HEK293 (cell line): ENCODE measurements around the gene LTBP1.
A peak's percentile ranks its signal among the peaks of the same experiment; 100 is the strongest.

Source experiments
- GFI1B ChIP-seq: fragments of 450-650 bp; formaldehyde crosslinking; IDR thresholded peaks from 2 replicates; pipeline ENCODE4 v1.5.1; 2016; ENCODE audit warnings: missing biosample characterization, missing genetic modification characterization
- GLI2 ChIP-seq: fragments of 450-650 bp; formaldehyde crosslinking; IDR thresholded peaks from 2 replicates; pipeline ENCODE4; 2017; ENCODE audit warnings: missing biosample characterization, missing genetic modification characterization, low read depth, borderline replicate concordance
- GLIS1 ChIP-seq: fragments of 450-650 bp; formaldehyde crosslinking; IDR thresholded peaks from 2 replicates; pipeline ENCODE4 v1.5.1; 2016; ENCODE audit warnings: missing biosample characterization, missing genetic modification characterization
- IKZF3 ChIP-seq: fragments of 450-650 bp; IDR thresholded peaks from 2 replicates; pipeline ENCODE4 v1.5.0; 2018; ENCODE audit warnings: missing biosample characterization, mild to moderate bottlenecking, missing genetic modification characterization, moderate library complexity
- KLF10 ChIP-seq: fragments of 450-650 bp; IDR thresholded peaks from 2 replicates; pipeline ENCODE4 v1.5.1; 2018; ENCODE audit warnings: missing biosample characterization, mild to moderate bottlenecking, missing genetic modification characterization
- KLF7 ChIP-seq: fragments of 450-650 bp; formaldehyde crosslinking; IDR thresholded peaks from 2 replicates; pipeline ENCODE4 v1.5.1; 2016; ENCODE audit warnings: missing biosample characterization, missing genetic modification characterization, borderline replicate concordance
- KLF9 ChIP-seq: fragments of 450-650 bp; formaldehyde crosslinking; IDR thresholded peaks from 2 replicates; pipeline ENCODE4 v1.5.1; 2016; ENCODE audit warnings: missing biosample characterization, missing genetic modification characterization, low read depth
- MZF1 ChIP-seq: fragments of 450-650 bp; formaldehyde crosslinking; IDR thresholded peaks from 2 replicates; pipeline ENCODE4 v1.5.1; 2017; ENCODE audit warnings: missing biosample characterization, missing genetic modification characterization, borderline replicate concordance
- OSR2 ChIP-seq: fragments of 450-650 bp; formaldehyde crosslinking; IDR thresholded peaks from 2 replicates; pipeline ENCODE4 v1.5.1; 2016; ENCODE audit warnings: missing biosample characterization, missing genetic modification characterization
- SP2 ChIP-seq: fragments of 450-650 bp; formaldehyde crosslinking; IDR thresholded peaks from 2 replicates; pipeline ENCODE4 v1.5.1; 2016; ENCODE audit warnings: missing biosample characterization, missing genetic modification characterization
- YY2 ChIP-seq: fragments of 450-650 bp; formaldehyde crosslinking; IDR thresholded peaks from 2 replicates; pipeline ENCODE4 v1.5.1; 2016; ENCODE audit warnings: missing biosample characterization, missing genetic modification characterization
- ZBTB17 ChIP-seq: fragments of 450-650 bp; formaldehyde crosslinking; IDR thresholded peaks from 2 replicates; pipeline ENCODE4 v1.5.1; 2016; ENCODE audit warnings: missing biosample characterization, missing genetic modification characterization
- ZEB2 ChIP-seq: fragments of 450-650 bp; formaldehyde crosslinking; IDR thresholded peaks from 2 replicates; pipeline ENCODE4 v1.5.1; 2016; ENCODE audit warnings: missing biosample characterization, missing genetic modification characterization
- ZFHX2 ChIP-seq: fragments of 450-650 bp; formaldehyde crosslinking; conservative IDR thresholded peaks from 2 replicates; pipeline ENCODE4 v1.5.1; 2016; ENCODE audit warnings: missing biosample characterization, missing genetic modification characterization
- ZNF146 ChIP-seq: fragments of 450-650 bp; formaldehyde crosslinking; IDR thresholded peaks from 2 replicates; pipeline ENCODE4 v1.5.1; 2016; ENCODE audit warnings: missing biosample characterization, missing genetic modification characterization
- ZNF16 ChIP-seq: fragments of 450-650 bp; formaldehyde crosslinking; IDR thresholded peaks from 2 replicates; pipeline ENCODE4 v1.5.1; 2016; ENCODE audit warnings: low read depth, missing biosample characterization, missing genetic modification characterization
- ZNF169 ChIP-seq: fragments of 450-650 bp; formaldehyde crosslinking; IDR thresholded peaks from 2 replicates; pipeline ENCODE4 v1.5.1; 2016; ENCODE audit warnings: missing biosample characterization, missing genetic modification characterization
- ZNF223 ChIP-seq: fragments of 450-650 bp; formaldehyde crosslinking; IDR thresholded peaks from 2 replicates; pipeline ENCODE4 v1.5.1; 2016; ENCODE audit warnings: missing biosample characterization, missing genetic modification characterization
- ZNF335 ChIP-seq: fragments of 450-650 bp; formaldehyde crosslinking; conservative IDR thresholded peaks from 2 replicates; pipeline ENCODE4 v1.5.1; 2016; ENCODE audit warnings: missing biosample characterization, missing genetic modification characterization
- ZNF416 ChIP-seq: fragments of 450-650 bp; formaldehyde crosslinking; IDR thresholded peaks from 2 replicates; pipeline ENCODE4 v1.5.1; 2016; ENCODE audit warnings: missing biosample characterization, missing genetic modification characterization
- ZNF514 ChIP-seq: fragments of 450-650 bp; formaldehyde crosslinking; IDR thresholded peaks from 2 replicates; pipeline ENCODE4 v1.5.1; 2016; ENCODE audit warnings: missing biosample characterization, missing genetic modification characterization
- ZNF585B ChIP-seq: fragments of 450-650 bp; formaldehyde crosslinking; IDR thresholded peaks from 2 replicates; pipeline ENCODE4 v1.5.1; 2016; ENCODE audit warnings: missing biosample characterization, missing genetic modification characterization
- ZNF623 ChIP-seq: fragments of 450-650 bp; formaldehyde crosslinking; IDR thresholded peaks from 2 replicates; pipeline ENCODE4 v1.5.1; 2016; ENCODE audit warnings: missing biosample characterization, missing genetic modification characterization
- ZNF624 ChIP-seq: fragments of 450-650 bp; formaldehyde crosslinking; IDR thresholded peaks from 2 replicates; pipeline ENCODE4 v1.5.1; 2017; ENCODE audit warnings: missing biosample characterization, missing genetic modification characterization
- TF ChIP-seq, protein P1 (sequence below): fragments of 450-650 bp; formaldehyde crosslinking; IDR thresholded peaks from 2 replicates; pipeline ENCODE4 v1.5.1; 2016; ENCODE audit warnings: missing biosample characterization, missing genetic modification characterization, borderline replicate concordance
- TF ChIP-seq, protein P2 (sequence below): fragments of 450-650 bp; formaldehyde crosslinking; IDR thresholded peaks from 2 replicates; pipeline ENCODE4 v1.5.1; 2017; ENCODE audit warnings: missing biosample characterization, missing genetic modification characterization
- TF ChIP-seq, protein P3 (sequence below): sonication (generic); formaldehyde crosslinking; IDR thresholded peaks from 2 replicates; pipeline ENCODE4 v1.8.1; 2022; ENCODE audit warnings: mild to moderate bottlenecking, moderate library complexity, missing genetic modification reagents
- TF ChIP-seq, protein P4 (sequence below): fragments of 450-650 bp; formaldehyde crosslinking; IDR thresholded peaks from 2 replicates; pipeline ENCODE4 v1.5.1; 2016; ENCODE audit warnings: missing biosample characterization, missing genetic modification characterization
- TF ChIP-seq, protein P5 (sequence below): fragments of 450-650 bp; formaldehyde crosslinking; IDR thresholded peaks from 2 replicates; pipeline ENCODE4 v1.5.1; 2016; ENCODE audit warnings: missing biosample characterization, missing genetic modification characterization

LTBP1 gene

DNA sequence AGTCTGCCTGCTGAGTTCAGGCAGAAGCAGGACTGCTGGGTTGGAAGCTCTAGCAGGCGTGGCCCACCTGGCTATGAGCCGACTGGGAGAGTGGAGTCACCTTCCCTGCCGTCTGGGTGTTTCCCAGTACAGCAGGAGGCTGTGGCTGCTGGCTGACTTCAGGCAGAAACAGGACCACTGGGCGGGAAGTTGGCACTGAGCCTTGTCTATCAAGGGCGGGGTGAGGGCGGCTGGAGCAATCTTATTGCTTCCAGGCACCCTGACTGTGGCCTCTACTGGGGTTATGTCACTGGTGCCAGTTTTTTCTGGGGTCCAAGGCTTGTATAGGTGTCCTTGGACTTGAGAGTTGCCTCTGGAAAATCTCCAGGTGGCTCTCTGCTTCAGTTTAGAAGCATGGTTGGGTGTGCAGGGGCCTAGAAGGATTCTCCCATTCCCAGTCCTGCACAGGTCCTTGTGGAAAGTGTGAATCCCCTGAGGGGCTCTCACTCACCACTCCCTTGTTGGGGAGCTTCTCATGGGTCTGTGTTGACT, 30.5 kb downstream of the LTBP1 start (continued):
- TF ChIP-seq, protein P1, sequence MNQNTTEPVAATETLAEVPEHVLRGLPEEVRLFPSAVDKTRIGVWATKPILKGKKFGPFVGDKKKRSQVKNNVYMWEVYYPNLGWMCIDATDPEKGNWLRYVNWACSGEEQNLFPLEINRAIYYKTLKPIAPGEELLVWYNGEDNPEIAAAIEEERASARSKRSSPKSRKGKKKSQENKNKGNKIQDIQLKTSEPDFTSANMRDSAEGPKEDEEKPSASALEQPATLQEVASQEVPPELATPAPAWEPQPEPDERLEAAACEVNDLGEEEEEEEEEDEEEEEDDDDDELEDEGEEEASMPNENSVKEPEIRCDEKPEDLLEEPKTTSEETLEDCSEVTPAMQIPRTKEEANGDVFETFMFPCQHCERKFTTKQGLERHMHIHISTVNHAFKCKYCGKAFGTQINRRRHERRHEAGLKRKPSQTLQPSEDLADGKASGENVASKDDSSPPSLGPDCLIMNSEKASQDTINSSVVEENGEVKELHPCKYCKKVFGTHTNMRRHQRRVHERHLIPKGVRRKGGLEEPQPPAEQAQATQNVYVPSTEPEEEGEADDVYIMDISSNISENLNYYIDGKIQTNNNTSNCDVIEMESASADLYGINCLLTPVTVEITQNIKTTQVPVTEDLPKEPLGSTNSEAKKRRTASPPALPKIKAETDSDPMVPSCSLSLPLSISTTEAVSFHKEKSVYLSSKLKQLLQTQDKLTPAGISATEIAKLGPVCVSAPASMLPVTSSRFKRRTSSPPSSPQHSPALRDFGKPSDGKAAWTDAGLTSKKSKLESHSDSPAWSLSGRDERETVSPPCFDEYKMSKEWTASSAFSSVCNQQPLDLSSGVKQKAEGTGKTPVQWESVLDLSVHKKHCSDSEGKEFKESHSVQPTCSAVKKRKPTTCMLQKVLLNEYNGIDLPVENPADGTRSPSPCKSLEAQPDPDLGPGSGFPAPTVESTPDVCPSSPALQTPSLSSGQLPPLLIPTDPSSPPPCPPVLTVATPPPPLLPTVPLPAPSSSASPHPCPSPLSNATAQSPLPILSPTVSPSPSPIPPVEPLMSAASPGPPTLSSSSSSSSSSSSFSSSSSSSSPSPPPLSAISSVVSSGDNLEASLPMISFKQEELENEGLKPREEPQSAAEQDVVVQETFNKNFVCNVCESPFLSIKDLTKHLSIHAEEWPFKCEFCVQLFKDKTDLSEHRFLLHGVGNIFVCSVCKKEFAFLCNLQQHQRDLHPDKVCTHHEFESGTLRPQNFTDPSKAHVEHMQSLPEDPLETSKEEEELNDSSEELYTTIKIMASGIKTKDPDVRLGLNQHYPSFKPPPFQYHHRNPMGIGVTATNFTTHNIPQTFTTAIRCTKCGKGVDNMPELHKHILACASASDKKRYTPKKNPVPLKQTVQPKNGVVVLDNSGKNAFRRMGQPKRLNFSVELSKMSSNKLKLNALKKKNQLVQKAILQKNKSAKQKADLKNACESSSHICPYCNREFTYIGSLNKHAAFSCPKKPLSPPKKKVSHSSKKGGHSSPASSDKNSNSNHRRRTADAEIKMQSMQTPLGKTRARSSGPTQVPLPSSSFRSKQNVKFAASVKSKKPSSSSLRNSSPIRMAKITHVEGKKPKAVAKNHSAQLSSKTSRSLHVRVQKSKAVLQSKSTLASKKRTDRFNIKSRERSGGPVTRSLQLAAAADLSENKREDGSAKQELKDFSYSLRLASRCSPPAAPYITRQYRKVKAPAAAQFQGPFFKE (tag by site-specific recombination) = no peak
- TF ChIP-seq GFI1B (tag by site-specific recombination) (no peak), ZFHX2 (tag by site-specific recombination) (no peak), OSR2 (tag by site-specific recombination) (peak; percentile 56; the same call in 1 of the 2 replicates), GLI2 (tag by site-specific recombination) (no peak), KLF9 (tag by site-specific recombination) (0 out of 2 replicates have a peak, but pooled peaks have one; percentile 23), ZEB2 (tag by site-specific recombination) (no peak), SP2 (no peak), MZF1 (tag by site-specific recombination) (no peak), ZNF585B (tag by site-specific recombination) (no peak), ZBTB17 (no peak), GLIS1 (tag by site-specific recombination) (peak; percentile 27; the same call in 1 of the 2 replicates), ZNF146 (tag by site-specific recombination) (no peak), YY2 (tag by site-specific recombination) (no peak), ZNF335 (tag by site-specific recombination) (peak; percentile 79), ZNF16 (tag by site-specific recombination) (no peak), IKZF3 (tag by site-specific recombination) (peak; percentile 43; the same call in 1 of the 2 replicates), ZNF514 (no peak), ZNF169 (tag by site-specific recombination) (no peak), ZNF623 (tag by site-specific recombination) (no peak), KLF7 (0 out of 2 replicates have a peak, but pooled peaks have one; percentile 28), ZNF624 (no peak), KLF10 (tag by site-specific recombination) (no peak), ZNF416 (tag by site-specific recombination) (no peak), ZNF223 (no peak)
- TF ChIP-seq, protein P2, sequence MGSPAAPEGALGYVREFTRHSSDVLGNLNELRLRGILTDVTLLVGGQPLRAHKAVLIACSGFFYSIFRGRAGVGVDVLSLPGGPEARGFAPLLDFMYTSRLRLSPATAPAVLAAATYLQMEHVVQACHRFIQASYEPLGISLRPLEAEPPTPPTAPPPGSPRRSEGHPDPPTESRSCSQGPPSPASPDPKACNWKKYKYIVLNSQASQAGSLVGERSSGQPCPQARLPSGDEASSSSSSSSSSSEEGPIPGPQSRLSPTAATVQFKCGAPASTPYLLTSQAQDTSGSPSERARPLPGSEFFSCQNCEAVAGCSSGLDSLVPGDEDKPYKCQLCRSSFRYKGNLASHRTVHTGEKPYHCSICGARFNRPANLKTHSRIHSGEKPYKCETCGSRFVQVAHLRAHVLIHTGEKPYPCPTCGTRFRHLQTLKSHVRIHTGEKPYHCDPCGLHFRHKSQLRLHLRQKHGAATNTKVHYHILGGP (tag by site-specific recombination) = no peak
- TF ChIP-seq, protein P3, sequence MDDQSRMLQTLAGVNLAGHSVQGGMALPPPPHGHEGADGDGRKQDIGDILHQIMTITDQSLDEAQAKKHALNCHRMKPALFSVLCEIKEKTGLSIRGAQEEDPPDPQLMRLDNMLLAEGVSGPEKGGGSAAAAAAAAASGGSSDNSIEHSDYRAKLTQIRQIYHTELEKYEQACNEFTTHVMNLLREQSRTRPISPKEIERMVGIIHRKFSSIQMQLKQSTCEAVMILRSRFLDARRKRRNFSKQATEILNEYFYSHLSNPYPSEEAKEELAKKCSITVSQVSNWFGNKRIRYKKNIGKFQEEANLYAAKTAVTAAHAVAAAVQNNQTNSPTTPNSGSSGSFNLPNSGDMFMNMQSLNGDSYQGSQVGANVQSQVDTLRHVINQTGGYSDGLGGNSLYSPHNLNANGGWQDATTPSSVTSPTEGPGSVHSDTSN = no peak
- TF ChIP-seq, protein P4, sequence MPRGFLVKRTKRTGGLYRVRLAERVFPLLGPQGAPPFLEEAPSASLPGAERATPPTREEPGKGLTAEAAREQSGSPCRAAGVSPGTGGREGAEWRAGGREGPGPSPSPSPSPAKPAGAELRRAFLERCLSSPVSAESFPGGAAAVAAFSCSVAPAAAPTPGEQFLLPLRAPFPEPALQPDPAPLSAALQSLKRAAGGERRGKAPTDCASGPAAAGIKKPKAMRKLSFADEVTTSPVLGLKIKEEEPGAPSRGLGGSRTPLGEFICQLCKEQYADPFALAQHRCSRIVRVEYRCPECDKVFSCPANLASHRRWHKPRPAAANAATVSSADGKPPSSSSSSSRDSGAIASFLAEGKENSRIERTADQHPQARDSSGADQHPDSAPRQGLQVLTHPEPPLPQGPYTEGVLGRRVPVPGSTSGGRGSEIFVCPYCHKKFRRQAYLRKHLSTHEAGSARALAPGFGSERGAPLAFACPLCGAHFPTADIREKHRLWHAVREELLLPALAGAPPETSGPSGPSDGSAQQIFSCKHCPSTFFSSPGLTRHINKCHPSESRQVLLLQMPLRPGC (tag by site-specific recombination) = no peak
- TF ChIP-seq, protein P5, sequence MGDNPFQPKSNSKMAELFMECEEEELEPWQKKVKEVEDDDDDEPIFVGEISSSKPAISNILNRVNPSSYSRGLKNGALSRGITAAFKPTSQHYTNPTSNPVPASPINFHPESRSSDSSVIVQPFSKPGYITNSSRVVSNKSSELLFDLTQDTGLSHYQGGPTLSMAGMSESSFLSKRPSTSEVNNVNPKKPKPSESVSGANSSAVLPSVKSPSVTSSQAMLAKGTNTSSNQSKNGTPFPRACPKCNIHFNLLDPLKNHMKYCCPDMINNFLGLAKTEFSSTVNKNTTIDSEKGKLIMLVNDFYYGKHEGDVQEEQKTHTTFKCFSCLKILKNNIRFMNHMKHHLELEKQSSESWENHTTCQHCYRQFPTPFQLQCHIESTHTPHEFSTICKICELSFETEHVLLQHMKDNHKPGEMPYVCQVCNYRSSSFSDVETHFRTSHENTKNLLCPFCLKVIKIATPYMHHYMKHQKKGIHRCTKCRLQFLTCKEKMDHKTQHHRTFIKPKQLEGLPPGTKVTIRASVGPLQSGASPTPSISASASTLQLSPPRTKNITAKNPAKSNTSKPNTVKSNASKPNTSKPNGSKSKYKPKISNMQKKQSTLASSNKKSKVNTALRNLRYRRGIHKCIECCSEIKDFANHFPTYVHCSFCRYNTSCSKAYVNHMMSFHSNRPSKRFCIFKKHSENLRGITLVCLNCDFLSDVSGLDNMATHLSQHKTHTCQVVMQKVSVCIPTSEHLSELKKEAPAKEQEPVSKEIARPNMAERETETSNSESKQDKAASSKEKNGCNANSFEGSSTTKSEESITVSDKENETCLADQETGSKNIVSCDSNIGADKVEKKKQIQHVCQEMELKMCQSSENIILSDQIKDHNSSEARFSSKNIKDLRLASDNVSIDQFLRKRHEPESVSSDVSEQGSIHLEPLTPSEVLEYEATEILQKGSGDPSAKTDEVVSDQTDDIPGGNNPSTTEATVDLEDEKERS = no peak
